Left forelimb (tissue), 1 donor: ENCODE measurements around the gene DHRS1.
"Not testable (repeated sequence)": the region's sequence is repeated elsewhere in the genome, so short reads cannot be mapped to it uniquely, and the experiment has no call there.

ENCODE experiments used
- DNase-seq: peaks from one replicate; pipeline ENCODE4 v3.0.0-alpha.2; 2018; ENCODE audit warnings: low spot score

The DHRS1 gene

GRCh38 chr14:24247422-24247821 lies 52.2 kb downstream of the DHRS1 start:
- DNase-seq = no peak

DNA sequence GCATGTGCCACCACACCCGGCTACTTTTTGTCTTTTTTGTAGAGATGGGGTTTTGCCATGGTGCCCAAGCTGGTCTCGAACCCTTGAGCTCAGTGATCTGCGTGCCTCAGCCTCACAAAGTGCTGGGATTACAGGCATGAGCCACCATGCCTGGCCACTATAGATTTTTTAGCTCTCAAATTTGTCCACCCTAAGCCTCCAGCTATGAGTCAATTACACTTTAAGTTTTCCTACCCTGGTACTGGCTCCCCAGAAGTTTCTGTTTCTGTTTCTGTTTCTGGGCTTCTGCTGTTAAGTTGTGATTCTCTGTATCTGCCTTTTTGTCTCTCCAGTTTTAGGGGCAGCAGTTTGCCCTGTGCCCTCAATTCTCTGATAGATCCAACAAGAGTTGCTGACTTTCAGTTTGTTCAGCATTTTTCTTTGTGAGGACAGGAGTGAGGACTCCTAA lies 52.8 kb downstream of the DHRS1 start:
- DNase-seq = no peak

DNA sequence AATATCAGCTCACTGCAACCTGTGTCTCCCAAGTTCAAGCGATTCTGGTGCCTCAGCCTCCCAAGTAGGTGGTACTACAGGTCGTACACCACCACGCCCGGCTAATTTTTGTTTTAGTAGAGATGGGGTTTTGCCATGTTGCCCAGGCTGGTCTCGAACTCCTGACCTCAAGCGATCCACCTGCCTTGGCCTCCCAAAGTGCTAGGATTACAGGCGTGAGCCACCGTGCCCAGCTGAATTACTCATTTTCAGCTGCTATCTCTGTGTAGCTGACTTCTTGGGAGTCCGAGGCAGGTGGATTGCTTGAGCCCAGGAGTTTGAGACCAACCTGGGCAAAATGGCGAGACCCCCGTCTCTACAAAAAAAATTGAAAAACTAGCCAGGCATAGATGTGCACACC lies 54.2 kb downstream of the DHRS1 start:
- DNase-seq = not testable (repeated sequence)

DNA sequence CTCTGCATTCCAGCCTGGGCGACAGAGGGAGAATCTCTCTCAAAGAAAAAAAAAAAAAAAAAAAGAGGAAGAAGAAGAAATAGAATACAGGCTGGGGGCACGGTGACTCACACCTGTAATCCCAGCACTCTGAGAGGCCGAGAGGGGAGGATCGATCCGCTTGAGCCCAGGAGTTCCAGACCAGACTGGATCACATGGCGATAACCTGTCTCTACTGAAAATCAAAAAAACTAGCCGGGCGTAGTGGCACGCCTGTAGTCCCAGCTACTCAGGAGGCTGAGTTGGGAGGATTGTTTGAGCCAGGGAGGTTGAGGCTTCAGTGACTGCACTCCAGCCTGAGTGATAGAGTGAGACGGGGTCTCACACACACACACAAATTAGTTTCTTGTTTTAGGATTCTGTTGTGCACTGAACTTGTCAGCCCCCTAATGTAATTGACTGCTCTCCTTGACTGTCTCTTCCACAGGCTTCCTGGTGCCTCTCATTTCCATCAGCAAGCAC lies 56.2 kb downstream of the DHRS1 start:
- DNase-seq = no peak

DNA sequence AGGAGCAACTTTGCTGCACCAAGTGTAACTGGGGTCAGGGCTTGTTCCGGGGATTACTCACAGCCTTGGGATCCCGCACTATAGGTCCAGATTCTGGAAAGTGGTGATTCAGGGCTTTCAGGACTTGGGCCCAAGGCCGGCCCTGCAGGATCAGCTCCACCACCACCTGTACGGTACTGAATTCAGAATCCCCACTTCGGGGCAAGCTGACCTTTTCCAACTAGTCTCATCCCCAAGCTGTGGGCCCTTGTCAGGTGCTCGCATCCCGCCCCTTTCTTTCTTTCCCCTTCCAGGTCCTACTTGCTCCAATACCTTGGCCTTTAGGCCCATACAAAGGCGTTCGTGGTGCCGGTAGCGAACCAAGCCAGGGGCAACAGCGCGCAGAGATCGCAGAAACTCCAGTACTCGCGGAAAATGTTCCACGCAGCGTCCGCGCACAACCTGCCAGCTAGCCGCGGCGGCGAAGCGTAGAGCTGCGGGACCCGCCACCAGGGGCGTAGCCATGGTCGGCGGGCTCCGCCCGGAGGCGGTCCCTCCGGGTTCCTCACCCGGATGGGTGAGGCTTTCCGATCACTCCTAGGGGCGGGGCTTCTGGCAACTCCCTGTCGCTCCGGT lies 57.6 kb downstream of the DHRS1 start:
- no peak for DNase-seq
